WERI-Rb-1 (cell line): ENCODE measurements around the gene PRR11.

Experiments
- DNase-seq: peaks from one replicate; pipeline ENCODE4 v3.0.0-alpha.2; 2020
- H3K27ac ChIP-seq: fragments of 250-450 bp; sonication (Bioruptor Pico); 2 replicates; pipeline ENCODE4 v1.5.1; 2020; ENCODE audit warnings: mild to moderate bottlenecking, moderate library complexity
- H3K27me3 ChIP-seq: fragments of 250-450 bp; sonication (Bioruptor Pico); 2 replicates; pipeline ENCODE4 v1.5.1; 2021; ENCODE audit warnings: mild to moderate bottlenecking, low read depth, moderate library complexity; ENCODE audit not compliant: insufficient read depth, severe bottlenecking
- H3K36me3 ChIP-seq: fragments of 250-450 bp; sonication (Bioruptor Pico); 2 replicates; pipeline ENCODE4 v1.5.1; 2020; ENCODE audit warnings: mild to moderate bottlenecking, moderate library complexity
- H3K4me3 ChIP-seq: 2 replicates; pipeline ENCODE4 v1.5.1; 2011; ENCODE audit warnings: low read depth, mild to moderate bottlenecking, control low read depth, low read length
- H3K9me3 ChIP-seq: fragments of 250-450 bp; sonication (Bioruptor Pico); 2 replicates; pipeline ENCODE4 v1.5.1; 2021; ENCODE audit warnings: mild to moderate bottlenecking, moderate library complexity; ENCODE audit not compliant: severe bottlenecking
- TF ChIP-seq, protein P1 (sequence below): IDR thresholded peaks from 2 replicates; pipeline ENCODE4 v1.5.1; 2011; ENCODE audit warnings: low read depth, mild to moderate bottlenecking, control low read depth, inconsistent platforms, low read length

The PRR11 gene

DNA sequence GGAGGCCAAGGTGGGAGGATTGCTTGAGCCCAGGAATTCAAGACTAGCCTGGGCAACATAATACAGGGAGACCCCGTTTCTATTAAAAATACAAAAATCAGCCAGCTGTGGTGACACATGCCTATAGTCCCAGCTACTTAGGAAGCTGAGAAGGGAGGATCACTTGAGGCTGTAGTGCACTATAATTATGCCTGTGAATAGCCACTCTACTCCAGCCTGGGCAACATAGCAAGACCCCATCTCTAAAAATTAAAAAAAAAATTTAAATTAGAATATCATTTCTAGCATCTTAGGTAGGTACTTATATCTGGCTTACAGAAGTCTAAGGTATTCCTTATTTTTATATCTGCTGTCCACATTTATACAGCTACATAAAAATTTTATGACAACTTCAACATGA is 46.8 kb downstream of the PRR11 start:
- Histone ChIP-seq H3K27ac (no peak overlapping the region), H3K27me3 (no peaks in the 10 kb centered on the region)
- TF ChIP-seq, protein P1, sequence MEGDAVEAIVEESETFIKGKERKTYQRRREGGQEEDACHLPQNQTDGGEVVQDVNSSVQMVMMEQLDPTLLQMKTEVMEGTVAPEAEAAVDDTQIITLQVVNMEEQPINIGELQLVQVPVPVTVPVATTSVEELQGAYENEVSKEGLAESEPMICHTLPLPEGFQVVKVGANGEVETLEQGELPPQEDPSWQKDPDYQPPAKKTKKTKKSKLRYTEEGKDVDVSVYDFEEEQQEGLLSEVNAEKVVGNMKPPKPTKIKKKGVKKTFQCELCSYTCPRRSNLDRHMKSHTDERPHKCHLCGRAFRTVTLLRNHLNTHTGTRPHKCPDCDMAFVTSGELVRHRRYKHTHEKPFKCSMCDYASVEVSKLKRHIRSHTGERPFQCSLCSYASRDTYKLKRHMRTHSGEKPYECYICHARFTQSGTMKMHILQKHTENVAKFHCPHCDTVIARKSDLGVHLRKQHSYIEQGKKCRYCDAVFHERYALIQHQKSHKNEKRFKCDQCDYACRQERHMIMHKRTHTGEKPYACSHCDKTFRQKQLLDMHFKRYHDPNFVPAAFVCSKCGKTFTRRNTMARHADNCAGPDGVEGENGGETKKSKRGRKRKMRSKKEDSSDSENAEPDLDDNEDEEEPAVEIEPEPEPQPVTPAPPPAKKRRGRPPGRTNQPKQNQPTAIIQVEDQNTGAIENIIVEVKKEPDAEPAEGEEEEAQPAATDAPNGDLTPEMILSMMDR: no peak

DNA sequence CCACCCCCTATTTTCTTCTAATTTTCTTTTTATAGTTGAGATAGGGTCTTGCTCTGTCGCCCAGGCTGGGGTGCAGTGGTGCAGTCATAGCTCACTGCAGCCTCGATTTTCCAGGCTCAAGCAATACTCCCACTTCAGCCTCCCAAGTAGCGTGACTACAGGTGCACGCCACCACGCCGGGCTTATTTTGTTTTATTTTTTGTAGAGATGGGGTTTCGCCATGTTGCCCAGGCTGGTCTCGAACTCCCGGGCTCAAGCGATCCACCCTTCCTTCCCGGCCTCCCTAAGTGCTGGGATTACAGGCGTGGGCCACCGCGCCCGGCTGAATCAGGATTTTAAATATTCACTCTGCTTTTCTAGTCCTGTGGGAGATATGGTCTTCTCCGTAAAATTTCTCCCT is 63.8 kb downstream of the PRR11 start:
- no peak for DNase-seq
- no peak overlapping the region for H3K27ac ChIP-seq
- H3K4me3 ChIP-seq: no peak overlapping the region
- TF ChIP-seq, protein P1: no peak
- H3K9me3 ChIP-seq: no peaks in the 10 kb centered on the region
- no peaks in the 10 kb centered on the region; the same call in 1 of the 2 replicates for H3K36me3 ChIP-seq
- no peaks in the 10 kb centered on the region for H3K27me3 ChIP-seq

More for the DNA sequence above, 46.8 kb downstream of the PRR11 start:
- H3K9me3 ChIP-seq: no peaks in the 10 kb centered on the region
- DNase-seq: no peak
- peaks cover 61% of the 10 kb centered on the region for H3K36me3 ChIP-seq
- H3K4me3 ChIP-seq: no peak overlapping the region

DNA sequence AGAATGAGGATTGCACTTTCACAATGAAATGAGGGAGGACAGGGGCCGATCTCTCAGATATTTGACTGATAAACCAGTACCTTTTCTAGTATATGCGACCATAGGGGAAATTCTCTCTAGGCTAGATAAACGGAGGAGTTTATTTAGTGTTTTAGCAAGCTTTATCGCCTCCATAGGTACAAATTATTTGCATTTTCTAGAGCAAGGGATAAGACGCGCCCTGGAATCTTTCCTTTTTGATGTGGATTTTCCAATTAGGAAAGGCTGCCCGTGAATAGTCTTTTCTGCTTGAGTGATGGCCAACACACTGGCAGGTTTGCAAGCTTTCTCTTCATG is 64.4 kb downstream of the PRR11 start:
- TF ChIP-seq, protein P1: no peak
- DNase-seq: no peak
- Histone ChIP-seq H3K36me3 (no peaks in the 10 kb centered on the region), H3K27me3 (no peaks in the 10 kb centered on the region), H3K27ac (peak overlapping the region; percentile 59), H3K9me3 (no peaks in the 10 kb centered on the region), H3K4me3 (peak overlapping the region; percentile 38)

DNA sequence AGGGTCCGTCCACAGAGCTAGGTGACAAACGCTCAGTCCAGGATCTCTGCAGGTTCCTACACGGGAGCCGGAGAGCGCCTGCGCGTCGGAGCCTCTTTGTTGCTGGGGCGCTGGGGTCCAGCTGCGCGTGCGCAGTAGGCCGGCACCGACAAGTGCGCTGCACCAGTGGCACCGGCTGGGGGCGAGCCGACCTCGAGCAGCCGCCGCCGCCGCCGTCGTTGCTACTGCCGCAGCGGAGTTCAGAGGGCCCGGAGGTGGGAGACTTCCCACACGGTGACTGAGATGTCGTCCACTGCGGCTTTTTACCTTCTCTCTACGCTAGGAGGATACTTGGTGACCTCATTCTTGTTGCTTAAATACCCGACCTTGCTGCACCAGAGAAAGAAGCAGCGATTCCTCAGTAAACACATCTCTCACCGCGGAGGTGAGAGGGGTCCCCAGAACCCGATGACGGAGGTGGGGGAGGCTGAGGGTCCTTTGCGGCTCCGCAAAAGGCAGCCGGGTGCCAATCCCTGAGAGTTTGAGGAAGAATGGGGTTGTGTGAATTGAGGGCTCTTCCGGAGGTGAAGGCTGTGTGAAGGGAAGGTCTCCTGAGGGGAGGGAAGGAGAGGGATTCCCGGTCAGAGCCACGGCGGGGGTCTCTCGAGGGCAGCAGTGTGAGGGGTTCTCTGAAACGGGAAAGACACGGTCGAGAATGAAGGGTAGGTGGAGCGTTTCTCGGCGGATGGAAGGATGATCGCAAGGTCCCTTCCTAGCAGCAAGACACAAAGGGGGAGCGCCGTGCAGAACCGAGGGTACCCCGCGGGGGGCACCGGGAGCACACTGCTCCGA is 65.0 kb downstream of the PRR11 start, which contains the start of gene GDPD1:
Gene GDPD1, plus strand, starts transcription at position 184 of the 831 bp plus-strand sequence. Its CDS starts 99 bp downstream, at position 283.
- TF ChIP-seq, protein P1: peak; percentile 72
- Histone ChIP-seq H3K4me3 (peak within 1 kb of the TSS; percentile 99), H3K27ac (peak within 1 kb of the TSS; percentile 82), H3K27me3 (no peaks in the 10 kb centered on the region), H3K36me3 (no peaks in the 10 kb centered on the region), H3K9me3 (no peaks in the 10 kb centered on the region)
- peak; percentile 99 for DNase-seq

DNA sequence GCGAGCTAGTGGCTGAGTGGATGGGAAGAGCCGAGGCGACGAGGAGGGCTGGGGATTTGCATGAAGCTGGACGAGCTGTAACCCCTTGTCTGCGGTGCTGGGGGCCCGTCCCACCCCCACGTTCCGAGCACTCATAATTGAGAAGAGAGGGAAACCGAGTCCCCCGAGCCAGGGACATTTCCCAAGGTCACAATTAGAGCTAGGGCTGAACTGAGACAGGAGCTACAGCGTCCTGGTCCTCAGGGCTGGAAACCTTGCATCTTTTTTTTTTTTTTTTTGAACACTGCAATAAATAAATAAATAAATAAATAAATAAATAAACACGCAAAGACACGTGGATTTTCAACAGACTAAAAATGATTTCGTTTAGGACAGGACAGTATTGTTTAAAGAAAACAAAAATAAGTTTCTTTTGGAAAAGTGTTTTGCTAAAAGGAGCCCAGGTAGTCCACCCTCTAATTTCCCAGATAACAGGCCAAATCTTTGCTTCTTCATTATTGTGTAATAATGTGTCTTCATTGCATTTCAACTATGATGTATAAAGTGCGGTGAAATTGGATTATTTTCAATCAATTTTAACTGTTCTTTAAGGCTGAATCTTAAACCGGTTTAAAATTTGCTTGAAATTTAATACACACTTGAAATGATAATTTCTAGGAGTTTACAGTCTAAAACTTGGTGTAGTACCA is 65.8 kb downstream of the PRR11 start:
- Histone ChIP-seq H3K36me3 (no peaks in the 10 kb centered on the region), H3K9me3 (no peaks in the 10 kb centered on the region), H3K4me3 (peak overlapping the region; percentile 99), H3K27me3 (no peaks in the 10 kb centered on the region), H3K27ac (peak overlapping the region; percentile 82)
- DNase-seq: no peak
- TF ChIP-seq, protein P1: no peak
